Esophagus muscularis mucosa (tissue), 2 donors: Measurements from ENCODE around the gene BCL7A.
"Not testable (repeated sequence)": the region's sequence is repeated elsewhere in the genome, so short reads cannot be mapped to it uniquely, and the experiment has no call there.

ENCODE experiments used
- POLR2A ChIP-seq: fragments of 450-650 bp; IDR thresholded peaks from one replicate; pipeline ENCODE4 v1.6.1; 2017; ENCODE audit warnings: antibody characterized with exemption, moderate library complexity, mild to moderate bottlenecking, low read depth
- POLR2AphosphoS5 ChIP-seq, 2 donors: sonication (generic); formaldehyde crosslinking; IDR thresholded peaks; one replicate each; pipeline ENCODE4 v1.6.1; 2017; ENCODE audit warnings: antibody characterized with exemption in 2 of 2

- not testable (repeated sequence) for TF ChIP-seq POLR2A; POLR2AphosphoS5 (IDR thresholded peaks at IDR 0.05)
These were observed 19.8 kb downstream of the BCL7A start for GRCh38 chr12:122041458-122041857.
